ENCODE measurements around the gene N4BP2L1.
"Not testable (repeated sequence)": the region's sequence is repeated elsewhere in the genome, so short reads cannot be mapped to it uniquely, and the experiment has no call there.

Gene N4BP2L1

DNA sequence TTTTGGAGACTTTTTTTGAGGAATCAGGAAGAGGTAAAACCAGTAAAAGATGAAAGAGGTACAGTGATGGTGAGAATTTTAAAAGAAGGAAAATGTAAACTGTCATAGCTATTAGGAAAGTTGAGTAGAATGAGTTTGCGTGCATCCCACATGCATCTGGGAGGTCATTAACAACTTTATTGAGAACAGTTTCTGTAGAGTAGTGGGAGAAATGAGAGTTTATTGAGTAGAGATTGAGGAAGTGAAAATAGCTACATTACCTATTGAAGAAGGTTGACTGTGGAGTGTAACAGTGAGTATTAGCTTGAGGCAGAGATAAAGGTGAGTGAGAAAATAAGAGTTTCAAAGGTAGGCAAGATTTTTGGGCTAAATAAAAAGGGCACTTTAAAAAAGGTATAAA lies 73.9 kb downstream of the N4BP2L1 start:
- H3K27me3 ChIP-seq = no peaks in the 10 kb centered on the region
- H3K9me3 ChIP-seq = no peaks in the 10 kb centered on the region
- peaks cover 15% of the 10 kb centered on the region for H3K36me3 ChIP-seq
- TF ChIP-seq, protein P1, sequence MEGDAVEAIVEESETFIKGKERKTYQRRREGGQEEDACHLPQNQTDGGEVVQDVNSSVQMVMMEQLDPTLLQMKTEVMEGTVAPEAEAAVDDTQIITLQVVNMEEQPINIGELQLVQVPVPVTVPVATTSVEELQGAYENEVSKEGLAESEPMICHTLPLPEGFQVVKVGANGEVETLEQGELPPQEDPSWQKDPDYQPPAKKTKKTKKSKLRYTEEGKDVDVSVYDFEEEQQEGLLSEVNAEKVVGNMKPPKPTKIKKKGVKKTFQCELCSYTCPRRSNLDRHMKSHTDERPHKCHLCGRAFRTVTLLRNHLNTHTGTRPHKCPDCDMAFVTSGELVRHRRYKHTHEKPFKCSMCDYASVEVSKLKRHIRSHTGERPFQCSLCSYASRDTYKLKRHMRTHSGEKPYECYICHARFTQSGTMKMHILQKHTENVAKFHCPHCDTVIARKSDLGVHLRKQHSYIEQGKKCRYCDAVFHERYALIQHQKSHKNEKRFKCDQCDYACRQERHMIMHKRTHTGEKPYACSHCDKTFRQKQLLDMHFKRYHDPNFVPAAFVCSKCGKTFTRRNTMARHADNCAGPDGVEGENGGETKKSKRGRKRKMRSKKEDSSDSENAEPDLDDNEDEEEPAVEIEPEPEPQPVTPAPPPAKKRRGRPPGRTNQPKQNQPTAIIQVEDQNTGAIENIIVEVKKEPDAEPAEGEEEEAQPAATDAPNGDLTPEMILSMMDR (IDR thresholded peaks at IDR 0.05; ENCODE audit: low read depth, low read length) = no peak
- no peaks in the 10 kb centered on the region for H3K4me1 ChIP-seq
- no peak overlapping the region for H3K4me3 ChIP-seq (ENCODE audit: low read depth, low read length)
- DNase-seq = no peak

- H3K4me1 ChIP-seq; H3K4me3 ChIP-seq (ENCODE audit: low read depth, low read length); H3K9me3 ChIP-seq; H3K27me3 ChIP-seq; DNase-seq: not testable (repeated sequence)
- H3K36me3 ChIP-seq = peaks cover 16% of the 10 kb centered on the region
These were observed 77.0 kb downstream of the N4BP2L1 start for GRCh38 chr13:32350839-32351441.
